ENCODE data around the gene VASP.

DNA sequence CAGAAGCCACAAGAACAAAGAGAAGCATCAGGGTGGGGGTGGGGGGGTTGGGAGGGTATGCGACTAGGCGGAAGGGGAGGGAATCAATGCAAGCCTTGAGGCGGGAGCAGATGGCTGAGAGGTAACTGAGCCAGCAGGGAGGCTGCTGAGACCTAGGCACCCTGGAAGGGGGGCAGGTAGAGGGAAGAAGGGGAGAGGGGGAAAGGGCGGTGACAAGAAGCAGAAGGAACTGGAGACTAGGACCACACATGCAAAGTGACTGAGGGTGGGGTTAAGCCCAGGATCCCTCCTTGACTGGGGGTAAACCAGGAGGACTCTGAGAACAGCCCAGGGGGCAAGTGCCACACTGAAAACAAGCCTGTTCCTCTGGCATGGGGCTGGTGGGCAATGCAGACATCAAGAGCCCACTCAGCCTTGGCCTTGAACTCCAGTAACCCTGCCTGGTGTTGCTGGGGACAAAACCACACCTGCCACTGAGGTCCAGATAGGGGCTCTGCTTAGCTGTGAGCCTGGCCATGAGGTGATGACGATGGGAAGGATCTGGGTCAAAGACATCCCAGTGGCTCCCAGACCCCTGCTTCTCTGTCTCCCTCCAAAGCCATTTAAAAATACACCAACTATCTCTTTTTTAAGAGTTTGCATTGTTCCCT is 57.0 kb downstream of the VASP start:
- TF ChIP-seq, protein P1, sequence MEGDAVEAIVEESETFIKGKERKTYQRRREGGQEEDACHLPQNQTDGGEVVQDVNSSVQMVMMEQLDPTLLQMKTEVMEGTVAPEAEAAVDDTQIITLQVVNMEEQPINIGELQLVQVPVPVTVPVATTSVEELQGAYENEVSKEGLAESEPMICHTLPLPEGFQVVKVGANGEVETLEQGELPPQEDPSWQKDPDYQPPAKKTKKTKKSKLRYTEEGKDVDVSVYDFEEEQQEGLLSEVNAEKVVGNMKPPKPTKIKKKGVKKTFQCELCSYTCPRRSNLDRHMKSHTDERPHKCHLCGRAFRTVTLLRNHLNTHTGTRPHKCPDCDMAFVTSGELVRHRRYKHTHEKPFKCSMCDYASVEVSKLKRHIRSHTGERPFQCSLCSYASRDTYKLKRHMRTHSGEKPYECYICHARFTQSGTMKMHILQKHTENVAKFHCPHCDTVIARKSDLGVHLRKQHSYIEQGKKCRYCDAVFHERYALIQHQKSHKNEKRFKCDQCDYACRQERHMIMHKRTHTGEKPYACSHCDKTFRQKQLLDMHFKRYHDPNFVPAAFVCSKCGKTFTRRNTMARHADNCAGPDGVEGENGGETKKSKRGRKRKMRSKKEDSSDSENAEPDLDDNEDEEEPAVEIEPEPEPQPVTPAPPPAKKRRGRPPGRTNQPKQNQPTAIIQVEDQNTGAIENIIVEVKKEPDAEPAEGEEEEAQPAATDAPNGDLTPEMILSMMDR (conservative IDR thresholded peaks at IDR 0.05 in 1 of 2, IDR thresholded peaks at IDR 0.05 in 1 of 2; ENCODE audit: extremely low read depth in 1 of 2, insufficient read depth in 1 of 2, low read depth in 1 of 2, low read length in 2 of 2): no peak
- TF ChIP-seq EZH2 (IDR thresholded peaks at IDR 0.05; ENCODE audit: borderline replicate concordance, low read length): no peak
